GM18870 (cell line): ENCODE data around the gene USF1.
"Not testable (repeated sequence)": the region's sequence is repeated elsewhere in the genome, so short reads cannot be mapped to it uniquely, and the experiment has no call there.

ENCODE experiments used
- ATAC-seq: cut with Tn5 transposase; IDR thresholded peaks from one replicate; pipeline ENCODE4 v1.9.1; 2021; ENCODE audit warnings: moderate library complexity; ENCODE audit not compliant: unreplicated experiment

The USF1 gene

GRCh38 chr1:161079436-161080110 is 33.8 kb upstream of the USF1 start:
- ATAC-seq = no peak

GRCh38 chr1:161077426-161077825 is 31.6 kb upstream of the USF1 start:
- no peak for ATAC-seq

GRCh38 chr1:161076410-161076809 is 30.6 kb upstream of the USF1 start:
- ATAC-seq = no peak

- ATAC-seq = no peak
Observed at GRCh38 chr1:161074676-161075368, 29.0 kb upstream of the USF1 start.

GRCh38 chr1:161073474-161074121 is 27.8 kb upstream of the USF1 start:
- ATAC-seq = no peak

- ATAC-seq = no peak
Observed at GRCh38 chr1:161072751-161073449, 27.1 kb upstream of the USF1 start.

- no peak for ATAC-seq
Observed at GRCh38 chr1:161071886-161072371, 26.2 kb upstream of the USF1 start.

GRCh38 chr1:161070761-161071160 is 25.0 kb upstream of the USF1 start:
- no peak for ATAC-seq

- ATAC-seq = peak; percentile 79
Observed at GRCh38 chr1:161069731-161070270, 24.0 kb upstream of the USF1 start, which contains the start of gene ARHGAP30. Gene ARHGAP30 (minus strand): TSS chr1:161069891. CDS start chr1:161069624, 267 bp downstream.

- no peak for ATAC-seq
Observed at GRCh38 chr1:161069241-161069640, 23.5 kb upstream of the USF1 start.

GRCh38 chr1:161068306-161069234 is 22.8 kb upstream of the USF1 start:
- peak; percentile 50 for ATAC-seq

GRCh38 chr1:161066694-161067093 is 20.9 kb upstream of the USF1 start:
- no peak for ATAC-seq

- ATAC-seq = not testable (repeated sequence)
Observed at GRCh38 chr1:161065681-161066080, 19.9 kb upstream of the USF1 start.

GRCh38 chr1:161063936-161064335 is 18.2 kb upstream of the USF1 start:
- not testable (repeated sequence) for ATAC-seq

- ATAC-seq = no peak
Observed at GRCh38 chr1:161061419-161061818, 15.6 kb upstream of the USF1 start.

- no peak for ATAC-seq
Observed at GRCh38 chr1:161059293-161059692, 13.5 kb upstream of the USF1 start.

- ATAC-seq = no peak
Observed at GRCh38 chr1:161054805-161055204, 9.0 kb upstream of the USF1 start.

GRCh38 chr1:161054232-161054631 is 8.5 kb upstream of the USF1 start:
- ATAC-seq = no peak

GRCh38 chr1:161052899-161053298 is 7.1 kb upstream of the USF1 start:
- ATAC-seq = no peak

GRCh38 chr1:161051219-161051618 is 5.4 kb upstream of the USF1 start:
- no peak for ATAC-seq
